H1 (cell line): ENCODE results near the gene RASGRF1.

ENCODE experiments used
- CREB1 ChIP-seq: IDR thresholded peaks from 2 replicates; pipeline ENCODE4 v1.6.1; 2012; ENCODE audit warnings: inconsistent platforms
- EP300 ChIP-seq, 2 experiments: IDR thresholded peaks; 1 replicate in 1 of 2; 2 replicates in 1 of 2; pipeline ENCODE4 v1.6.1; 2011 to 2012; ENCODE audit warnings: low read depth in 2 of 2, low read length in 2 of 2, mild to moderate bottlenecking in 2 of 2, borderline replicate concordance in 1 of 2, inconsistent platforms in 1 of 2, moderate library complexity in 1 of 2
- POLR2A ChIP-seq, 2 experiments: IDR thresholded peaks; 1 replicate in 1 of 2; 2 replicates in 1 of 2; pipeline ENCODE4 v1.6.1; 2011; ENCODE audit warnings: low read depth in 2 of 2, low read length in 2 of 2, mild to moderate bottlenecking in 2 of 2; ENCODE audit errors: control extremely low read depth in 1 of 2
- POLR2AphosphoS5 ChIP-seq: IDR thresholded peaks from 2 replicates; pipeline ENCODE4 v1.6.1; 2011; ENCODE audit warnings: low read depth, low read length
- YY1 ChIP-seq: IDR thresholded peaks from 2 replicates; pipeline ENCODE4 v1.6.1; 2011; ENCODE audit warnings: low read depth, mild to moderate bottlenecking, low read length
- TF ChIP-seq, protein P1 (sequence below): IDR thresholded peaks from 2 replicates; pipeline ENCODE4 v1.6.1; 2012; ENCODE audit warnings: inconsistent platforms
- TF ChIP-seq, protein P2 (sequence below), 3 experiments: IDR thresholded peaks; 1 replicate in 2 of 3; 2 replicates in 1 of 3; pipeline versions ENCODE4 v1.5.1 to v1.6.1; 2011; ENCODE audit warnings: low read length in 3 of 3, mild to moderate bottlenecking in 3 of 3, inconsistent platforms in 2 of 3, low read depth in 1 of 3, moderate library complexity in 1 of 3; ENCODE audit not compliant: insufficient read depth in 1 of 3; ENCODE audit errors: control extremely low read depth in 1 of 3

DNA sequence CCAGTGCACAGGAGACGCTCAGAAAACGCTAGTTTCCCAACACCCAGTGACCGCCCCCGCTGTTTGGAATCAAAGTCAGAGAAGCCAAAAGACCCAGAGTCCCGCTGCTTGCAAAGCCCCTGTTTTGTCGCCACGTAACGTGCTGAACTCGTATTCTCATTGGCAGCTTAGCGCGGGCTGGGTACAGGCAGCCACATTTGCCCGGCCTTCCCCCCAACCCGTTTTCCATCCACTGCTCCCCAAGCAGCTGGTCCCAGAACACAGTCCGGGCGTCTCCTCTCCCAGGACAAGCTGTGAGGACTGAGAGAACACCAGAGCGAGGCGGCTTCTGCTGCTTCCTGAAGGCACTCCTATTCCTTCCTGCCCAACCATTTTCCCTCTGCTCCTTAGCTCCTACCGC, 54.8 kb downstream of the RASGRF1 start:
- TF ChIP-seq, protein P1, sequence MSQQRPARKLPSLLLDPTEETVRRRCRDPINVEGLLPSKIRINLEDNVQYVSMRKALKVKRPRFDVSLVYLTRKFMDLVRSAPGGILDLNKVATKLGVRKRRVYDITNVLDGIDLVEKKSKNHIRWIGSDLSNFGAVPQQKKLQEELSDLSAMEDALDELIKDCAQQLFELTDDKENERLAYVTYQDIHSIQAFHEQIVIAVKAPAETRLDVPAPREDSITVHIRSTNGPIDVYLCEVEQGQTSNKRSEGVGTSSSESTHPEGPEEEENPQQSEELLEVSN: no peak
- TF ChIP-seq POLR2A (IDR thresholded peaks at IDR 0.05; ENCODE audit: control extremely low read depth in 1 of 2, low read depth in 2 of 2, low read length in 2 of 2) (no peak), YY1 (no peak), EP300 (IDR thresholded peaks at IDR 0.05; ENCODE audit: borderline replicate concordance in 1 of 2, low read depth in 2 of 2, low read length in 2 of 2) (no peak), CREB1 (no peak), POLR2AphosphoS5 (no peak)
- TF ChIP-seq, protein P2, sequence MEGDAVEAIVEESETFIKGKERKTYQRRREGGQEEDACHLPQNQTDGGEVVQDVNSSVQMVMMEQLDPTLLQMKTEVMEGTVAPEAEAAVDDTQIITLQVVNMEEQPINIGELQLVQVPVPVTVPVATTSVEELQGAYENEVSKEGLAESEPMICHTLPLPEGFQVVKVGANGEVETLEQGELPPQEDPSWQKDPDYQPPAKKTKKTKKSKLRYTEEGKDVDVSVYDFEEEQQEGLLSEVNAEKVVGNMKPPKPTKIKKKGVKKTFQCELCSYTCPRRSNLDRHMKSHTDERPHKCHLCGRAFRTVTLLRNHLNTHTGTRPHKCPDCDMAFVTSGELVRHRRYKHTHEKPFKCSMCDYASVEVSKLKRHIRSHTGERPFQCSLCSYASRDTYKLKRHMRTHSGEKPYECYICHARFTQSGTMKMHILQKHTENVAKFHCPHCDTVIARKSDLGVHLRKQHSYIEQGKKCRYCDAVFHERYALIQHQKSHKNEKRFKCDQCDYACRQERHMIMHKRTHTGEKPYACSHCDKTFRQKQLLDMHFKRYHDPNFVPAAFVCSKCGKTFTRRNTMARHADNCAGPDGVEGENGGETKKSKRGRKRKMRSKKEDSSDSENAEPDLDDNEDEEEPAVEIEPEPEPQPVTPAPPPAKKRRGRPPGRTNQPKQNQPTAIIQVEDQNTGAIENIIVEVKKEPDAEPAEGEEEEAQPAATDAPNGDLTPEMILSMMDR (IDR thresholded peaks at IDR 0.05; ENCODE audit: control extremely low read depth in 1 of 3, insufficient read depth in 1 of 3, low read depth in 1 of 3, low read length in 3 of 3): no peak
